ENCODE measurements around the gene ZNF79. TPM values are rescaled to one million over a fixed set of nuclear protein-coding genes. Genes with fewer than 3 reads are reported as not detected.

Gene ZNF79
- total and polyA plus RNA-seq, 2 experiments from 2014 or later: 4.6 to 8.2 TPM

- no peak for DNase-seq (ENCODE audit: low read depth in 1 of 2, low spot score in 1 of 2)
- Histone ChIP-seq H3K4me1 (ENCODE audit: low read depth) (no peaks in the 10 kb centered on the region), H3K9me3 (ENCODE audit: low read depth) (no peaks in the 10 kb centered on the region), H3K27ac (no peak overlapping the region), H3K4me3 (no peak overlapping the region), H3K36me3 (peaks cover 3% of the 10 kb centered on the region), H3K27me3 (no peaks in the 10 kb centered on the region)
- TF ChIP-seq, protein P1, sequence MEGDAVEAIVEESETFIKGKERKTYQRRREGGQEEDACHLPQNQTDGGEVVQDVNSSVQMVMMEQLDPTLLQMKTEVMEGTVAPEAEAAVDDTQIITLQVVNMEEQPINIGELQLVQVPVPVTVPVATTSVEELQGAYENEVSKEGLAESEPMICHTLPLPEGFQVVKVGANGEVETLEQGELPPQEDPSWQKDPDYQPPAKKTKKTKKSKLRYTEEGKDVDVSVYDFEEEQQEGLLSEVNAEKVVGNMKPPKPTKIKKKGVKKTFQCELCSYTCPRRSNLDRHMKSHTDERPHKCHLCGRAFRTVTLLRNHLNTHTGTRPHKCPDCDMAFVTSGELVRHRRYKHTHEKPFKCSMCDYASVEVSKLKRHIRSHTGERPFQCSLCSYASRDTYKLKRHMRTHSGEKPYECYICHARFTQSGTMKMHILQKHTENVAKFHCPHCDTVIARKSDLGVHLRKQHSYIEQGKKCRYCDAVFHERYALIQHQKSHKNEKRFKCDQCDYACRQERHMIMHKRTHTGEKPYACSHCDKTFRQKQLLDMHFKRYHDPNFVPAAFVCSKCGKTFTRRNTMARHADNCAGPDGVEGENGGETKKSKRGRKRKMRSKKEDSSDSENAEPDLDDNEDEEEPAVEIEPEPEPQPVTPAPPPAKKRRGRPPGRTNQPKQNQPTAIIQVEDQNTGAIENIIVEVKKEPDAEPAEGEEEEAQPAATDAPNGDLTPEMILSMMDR (IDR thresholded peaks at IDR 0.05; ENCODE audit: low read depth, low read length): no peak
Observed at GRCh38 chr9:127398715-127399400, 25.3 kb upstream of the ZNF79 start.

DNA sequence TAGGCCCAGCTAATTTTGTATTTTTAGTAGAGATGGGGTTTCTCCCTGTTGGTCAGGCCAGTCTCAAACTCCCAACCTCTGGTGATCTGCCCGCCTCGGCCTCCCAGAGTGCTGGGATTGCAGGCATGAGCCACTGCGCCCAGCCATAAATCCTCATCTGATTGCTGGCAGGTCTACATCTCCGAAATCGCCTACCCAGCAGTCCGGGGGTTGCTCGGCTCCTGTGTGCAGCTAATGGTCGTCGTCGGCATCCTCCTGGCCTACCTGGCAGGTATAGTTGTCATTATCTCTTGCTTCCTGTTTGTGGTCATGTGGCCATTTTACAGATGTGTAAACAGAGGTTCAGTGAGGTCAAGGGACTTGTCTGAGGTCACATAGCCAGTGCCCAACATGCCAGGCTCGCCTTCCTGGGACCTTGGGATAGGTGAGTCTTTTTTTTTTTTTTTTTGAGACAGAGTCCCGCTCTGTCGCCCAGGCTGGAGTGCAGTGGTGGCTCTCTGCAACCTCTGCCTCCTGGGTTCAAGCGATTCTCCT is 24.4 kb upstream of the ZNF79 start:
- Histone ChIP-seq H3K36me3 (peaks cover 5% of the 10 kb centered on the region), H3K4me3 (no peak overlapping the region), H3K9me3 (ENCODE audit: low read depth) (no peaks in the 10 kb centered on the region), H3K27me3 (no peaks in the 10 kb centered on the region), H3K27ac (no peak overlapping the region), H3K4me1 (ENCODE audit: low read depth) (no peaks in the 10 kb centered on the region)
- DNase-seq (ENCODE audit: low read depth in 1 of 2, low spot score in 1 of 2): no peak
- TF ChIP-seq, protein P1 (IDR thresholded peaks at IDR 0.05; ENCODE audit: low read depth, low read length): no peak

DNA sequence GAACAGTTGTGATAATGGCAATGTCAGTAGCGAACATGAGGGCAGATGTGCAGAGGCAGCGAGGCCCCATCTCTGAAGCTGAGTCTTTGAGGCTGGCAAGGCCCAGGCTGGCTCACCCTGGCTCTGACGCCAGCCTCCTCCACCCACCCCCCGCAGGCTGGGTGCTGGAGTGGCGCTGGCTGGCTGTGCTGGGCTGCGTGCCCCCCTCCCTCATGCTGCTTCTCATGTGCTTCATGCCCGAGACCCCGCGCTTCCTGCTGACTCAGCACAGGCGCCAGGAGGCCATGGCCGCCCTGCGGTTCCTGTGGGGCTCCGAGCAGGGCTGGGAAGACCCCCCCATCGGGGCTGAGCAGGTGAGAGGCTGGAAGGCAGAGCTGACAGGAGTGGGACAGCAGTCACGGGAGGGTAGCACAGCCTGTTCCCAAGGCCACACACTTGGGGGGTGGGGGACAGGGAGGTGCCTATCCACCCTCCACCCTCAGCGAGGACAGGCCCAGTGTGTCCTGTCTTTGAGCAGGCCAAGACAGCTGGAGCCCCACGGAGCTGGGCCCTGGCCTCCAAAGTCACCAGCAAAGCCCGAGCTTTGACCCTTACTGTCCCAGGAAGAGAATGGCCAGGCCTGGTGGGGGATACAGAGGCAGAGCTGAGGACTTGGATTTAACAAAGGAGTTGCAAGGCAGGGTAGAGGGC is 21.6 kb upstream of the ZNF79 start:
- H3K27me3 ChIP-seq: no peaks in the 10 kb centered on the region
- TF ChIP-seq, protein P1 (IDR thresholded peaks at IDR 0.05; ENCODE audit: low read depth, low read length): no peak

GRCh38 chr9:127403507-127404192 is 20.5 kb upstream of the ZNF79 start:
- peaks cover 5% of the 10 kb centered on the region for H3K36me3 ChIP-seq
- H3K9me3 ChIP-seq (ENCODE audit: low read depth): no peaks in the 10 kb centered on the region

More for the DNA sequence above, 21.6 kb upstream of the ZNF79 start:
- no peak for DNase-seq (ENCODE audit: low read depth in 1 of 2, low spot score in 1 of 2)
- Histone ChIP-seq H3K36me3 (peaks cover 5% of the 10 kb centered on the region), H3K27ac (no peak overlapping the region), H3K4me1 (ENCODE audit: low read depth) (peaks cover 10% of the 10 kb centered on the region), H3K4me3 (no peak overlapping the region), H3K9me3 (ENCODE audit: low read depth) (no peaks in the 10 kb centered on the region)

DNA sequence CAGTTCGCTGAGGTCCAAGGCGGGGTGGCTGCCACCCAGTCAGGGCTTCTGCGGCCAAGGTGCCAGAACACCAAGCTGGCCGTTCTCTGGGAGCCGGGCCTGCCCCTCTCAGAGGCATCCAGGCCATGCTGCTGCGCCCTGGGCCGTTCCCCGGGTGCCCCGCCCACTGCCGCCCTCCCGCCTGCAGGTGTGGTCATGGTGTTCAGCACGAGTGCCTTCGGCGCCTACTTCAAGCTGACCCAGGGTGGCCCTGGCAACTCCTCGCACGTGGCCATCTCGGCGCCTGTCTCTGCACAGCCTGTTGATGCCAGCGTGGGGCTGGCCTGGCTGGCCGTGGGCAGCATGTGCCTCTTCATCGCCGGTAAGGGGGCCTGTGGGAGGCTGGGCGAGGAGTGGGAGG is 19.6 kb upstream of the ZNF79 start:
- Histone ChIP-seq H3K27ac (no peak overlapping the region), H3K4me1 (ENCODE audit: low read depth) (peaks cover 14% of the 10 kb centered on the region), H3K9me3 (ENCODE audit: low read depth) (no peaks in the 10 kb centered on the region), H3K4me3 (no peak overlapping the region), H3K36me3 (peaks cover 5% of the 10 kb centered on the region), H3K27me3 (no peaks in the 10 kb centered on the region)
- TF ChIP-seq, protein P1 (IDR thresholded peaks at IDR 0.05; ENCODE audit: low read depth, low read length): no peak
- DNase-seq (ENCODE audit: low read depth in 1 of 2, low spot score in 1 of 2): no peak

More at GRCh38 chr9:127403507-127404192, 20.5 kb upstream of the ZNF79 start:
- DNase-seq (ENCODE audit: low read depth in 1 of 2, low spot score in 1 of 2): no peak
- H3K4me3 ChIP-seq: no peak overlapping the region
- H3K27ac ChIP-seq: no peak overlapping the region
- TF ChIP-seq, protein P1 (IDR thresholded peaks at IDR 0.05; ENCODE audit: low read depth, low read length): no peak
- peaks cover 14% of the 10 kb centered on the region for H3K4me1 ChIP-seq (ENCODE audit: low read depth)
- no peaks in the 10 kb centered on the region for H3K27me3 ChIP-seq
